Naive thymus-derived CD4-positive, alpha-beta T cell (primary cell): ENCODE data around the gene KIRREL1. TPM values are rescaled to one million over a fixed set of nuclear protein-coding genes. Genes with fewer than 3 reads are reported as not detected.

Source experiments
- ATAC-seq: fragments of 150-1000 bp; cut with Tn5 transposase; 2 replicates; pipeline ENCODE4 v1.10.0; 2021; ENCODE audit warnings: mild to moderate bottlenecking, moderate library complexity
- CTCF ChIA-PET: fragments of 350-600 bp; sonication (Branson Sonifier 250); formaldehyde crosslinking; loops from one replicate; lab custom pipeline; 2021; ENCODE audit warnings: antibody characterized with exemption; lab: Charles Lee
- POLR2A ChIA-PET: fragments of 350-600 bp; sonication (Branson Sonifier 250); formaldehyde crosslinking; loops from one replicate; lab custom pipeline; 2021; ENCODE audit warnings: antibody characterized with exemption, inconsistent platforms; lab: Charles Lee
- DNase-seq, 9 donors: peaks; one replicate each; pipeline versions ENCODE4 v3.0.0 to v3.0.0-alpha.2; 2020 to 2022; ENCODE audit warnings: mixed read lengths in 1 of 9
- H3K27ac ChIP-seq: one replicate; pipeline ENCODE4 v1.7.0; 2013; ENCODE audit warnings: mild to moderate bottlenecking, low read depth, low read length, moderate library complexity
- H3K27me3 ChIP-seq, 2 donors: one replicate each; pipeline ENCODE4 v1.7.0; 2013; ENCODE audit warnings: low read length in 2 of 2, mild to moderate bottlenecking in 2 of 2, moderate library complexity in 2 of 2; ENCODE audit not compliant: control insufficient read depth in 2 of 2, insufficient read depth in 2 of 2
- H3K36me3 ChIP-seq, 3 experiments: 1 replicate in 2 of 3; 2 replicates in 1 of 3; pipeline ENCODE4 v1.7.0; 2013; ENCODE audit warnings: low read length in 3 of 3, mild to moderate bottlenecking in 3 of 3, moderate library complexity in 1 of 3; ENCODE audit not compliant: insufficient read depth in 3 of 3, control insufficient read depth in 2 of 3
- H3K4me1 ChIP-seq, 2 donors: one replicate each; pipeline ENCODE4 v1.7.0; 2013; ENCODE audit warnings: low read length in 2 of 2, mild to moderate bottlenecking in 2 of 2, moderate library complexity in 1 of 2; ENCODE audit not compliant: control insufficient read depth in 2 of 2, insufficient read depth in 2 of 2
- H3K4me3 ChIP-seq: 2 replicates; pipeline ENCODE4 v1.7.0; 2013; ENCODE audit warnings: mild to moderate bottlenecking, low read length
- H3K9me3 ChIP-seq, 3 experiments: 1 replicate in 2 of 3; 2 replicates in 1 of 3; pipeline ENCODE4 v1.7.0; 2013; ENCODE audit warnings: low read length in 3 of 3; ENCODE audit not compliant: control insufficient read depth in 2 of 3
- H3K27ac Mint-ChIP-seq, 9 donors: one replicate each; pipeline ENCODE4 v1.8.0; 2020 to 2022; ENCODE audit warnings: mixed read lengths in 9 of 9, mild to moderate bottlenecking in 8 of 9, moderate library complexity in 5 of 9, inconsistent platforms in 2 of 9
- H3K27me3 Mint-ChIP-seq, 5 donors: one replicate each; pipeline ENCODE4 v1.8.0; 2021 to 2022; ENCODE audit warnings: mixed read lengths in 5 of 5, mild to moderate bottlenecking in 1 of 5
- H3K36me3 Mint-ChIP-seq, 5 donors: one replicate each; pipeline ENCODE4 v1.8.0; 2020 to 2022; ENCODE audit warnings: mixed read lengths in 5 of 5, mild to moderate bottlenecking in 3 of 5, inconsistent platforms in 1 of 5
- H3K4me1 Mint-ChIP-seq, 7 donors: one replicate each; pipeline ENCODE4 v1.8.0; 2020 to 2022; ENCODE audit warnings: mixed read lengths in 7 of 7, mild to moderate bottlenecking in 3 of 7, inconsistent platforms in 1 of 7
- H3K4me3 Mint-ChIP-seq, 10 donors: one replicate each; pipeline ENCODE4 v1.8.0; 2020 to 2022; ENCODE audit warnings: mild to moderate bottlenecking in 10 of 10, mixed read lengths in 10 of 10, moderate library complexity in 6 of 10, inconsistent platforms in 2 of 10
- H3K9me3 Mint-ChIP-seq, 11 donors: one replicate each; pipeline ENCODE4 v1.8.0; 2020 to 2022; ENCODE audit warnings: mixed read lengths in 11 of 11, mild to moderate bottlenecking in 4 of 11, inconsistent platforms in 1 of 11, moderate library complexity in 1 of 11
- intact Hi-C, 2 donors: fragments of 100-400 bp; cut with micrococcal nuclease; formaldehyde crosslinking; loops; one replicate each; pipeline ENCODE4 v1.15.1; 2023
- polyA plus RNA-seq, 2 donors: library from polyadenylated mRNA; unstranded; fragments of 300-500 nt; fragmentation: Illumina TruSeq; gene quantifications; one replicate each; pipeline ENCODE4 v1.2.3, GENCODE V29; 2021
- total RNA-seq, 6 experiments: library from RNA in 5 of 6; stranded (reverse) in 5 of 6; gene quantifications; 1 replicate in 5 of 6; 2 replicates in 1 of 6; pipeline ENCODE4 v1.2.3 and lab custom pipeline; 2021 to 2026

The KIRREL1 gene
- total and polyA plus RNA-seq, 7 experiments from 2014 or later: not detected

- ChIA-PET POLR2A (no interaction called here), CTCF (no interaction called here)
- no peak for ATAC-seq
These were observed 24.5 kb upstream of the KIRREL1 start for GRCh38 chr1:157968946-157969345.

GRCh38 chr1:157969697-157970485 is 23.6 kb upstream of the KIRREL1 start:
- H3K9me3 Mint-ChIP-seq: peaks cover 0 to 8% (median 0%) of the 10 kb centered on the region in 11 donors
- no peaks in the 10 kb centered on the region for H3K27me3 ChIP-seq
- no peak overlapping the region for H3K27ac ChIP-seq
- H3K27me3 Mint-ChIP-seq: peaks cover 0 to 24% (median 16%) of the 10 kb centered on the region in 5 donors
- ChIA-PET CTCF (no interaction called here), POLR2A (no interaction called here)
- H3K4me1 Mint-ChIP-seq: peaks cover 0 to 2% (median 0%) of the 10 kb centered on the region in 7 donors
- H3K36me3 ChIP-seq: no peaks in the 10 kb centered on the region
- H3K36me3 Mint-ChIP-seq: no peaks in the 10 kb centered on the region
- intact Hi-C loops: loop anchor here in 1 of 2 donors (10.0 kb wide), 1 partner anchor 1025 kb away; no protein-coding TSS in a partner anchor
- no peak overlapping the region for H3K4me3 ChIP-seq
- no peak overlapping the region for H3K4me3 Mint-ChIP-seq
- H3K4me1 ChIP-seq: no peaks in the 10 kb centered on the region
- DNase-seq: no peak
- H3K9me3 ChIP-seq: no peaks in the 10 kb centered on the region
- no peak overlapping the region for H3K27ac Mint-ChIP-seq
- ATAC-seq: no peak

More at GRCh38 chr1:157968946-157969345, 24.5 kb upstream of the KIRREL1 start:
- H3K27me3 Mint-ChIP-seq: peaks cover 0 to 25% (median 9%) of the 10 kb centered on the region in 5 donors
- Histone ChIP-seq H3K27me3 (no peaks in the 10 kb centered on the region), H3K4me3 (no peak overlapping the region), H3K4me1 (no peaks in the 10 kb centered on the region), H3K9me3 (no peaks in the 10 kb centered on the region), H3K27ac (no peak overlapping the region), H3K36me3 (no peaks in the 10 kb centered on the region)
- H3K27ac Mint-ChIP-seq: no peak overlapping the region
- intact Hi-C loops: loop anchor here in 1 of 2 donors (10.0 kb wide), 1 partner anchor 1026 kb away; no protein-coding TSS in a partner anchor
- no peak overlapping the region for H3K4me3 Mint-ChIP-seq
- DNase-seq: no peak
- no peaks in the 10 kb centered on the region for H3K36me3 Mint-ChIP-seq
- H3K4me1 Mint-ChIP-seq: peaks cover 0 to 2% (median 0%) of the 10 kb centered on the region in 7 donors
- peaks cover 0 to 8% (median 0%) of the 10 kb centered on the region in 11 donors for H3K9me3 Mint-ChIP-seq

- H3K9me3 ChIP-seq: no peaks in the 10 kb centered on the region
- ATAC-seq (no peak), DNase-seq (no peak)
- H3K9me3 Mint-ChIP-seq: peaks cover 0 to 8% (median 0%) of the 10 kb centered on the region in 11 donors
- H3K4me1 ChIP-seq: no peaks in the 10 kb centered on the region
- ChIA-PET CTCF (no interaction called here), POLR2A (no interaction called here)
- H3K4me1 Mint-ChIP-seq: peaks cover 0 to 2% (median 0%) of the 10 kb centered on the region in 7 donors
- H3K27me3 ChIP-seq: no peaks in the 10 kb centered on the region
- no peaks in the 10 kb centered on the region for H3K36me3 ChIP-seq
- no peak overlapping the region for H3K4me3 ChIP-seq
- H3K27me3 Mint-ChIP-seq: peaks cover 0 to 32% (median 19%) of the 10 kb centered on the region in 5 donors
- H3K4me3 Mint-ChIP-seq: no peak overlapping the region
- H3K36me3 Mint-ChIP-seq: no peaks in the 10 kb centered on the region
- no peak overlapping the region for H3K27ac Mint-ChIP-seq
- no peak overlapping the region for H3K27ac ChIP-seq
- intact Hi-C loops: no loop called here
These were observed 21.7 kb upstream of the KIRREL1 start for GRCh38 chr1:157971769-157972168.

- Mint-ChIP-seq H3K4me1 (peaks cover 0 to 2% (median 0%) of the 10 kb centered on the region in 7 donors), H3K4me3 (no peak overlapping the region), H3K27me3 (peaks cover 9 to 52% (median 31%) of the 10 kb centered on the region in 5 donors), H3K9me3 (peaks cover 0 to 8% (median 0%) of the 10 kb centered on the region in 11 donors), H3K27ac (no peak overlapping the region), H3K36me3 (no peaks in the 10 kb centered on the region)
- H3K4me3 ChIP-seq: no peak overlapping the region
- ChIA-PET CTCF (no interaction called here), POLR2A (no interaction called here)
- no peaks in the 10 kb centered on the region for H3K27me3 ChIP-seq
- DNase-seq (no peak), ATAC-seq (no peak)
- H3K9me3 ChIP-seq: no peaks in the 10 kb centered on the region
- no peaks in the 10 kb centered on the region for H3K36me3 ChIP-seq
- intact Hi-C loops: no loop called here
- H3K4me1 ChIP-seq: no peaks in the 10 kb centered on the region
- H3K27ac ChIP-seq: no peak overlapping the region
These were observed 18.1 kb upstream of the KIRREL1 start for GRCh38 chr1:157975228-157975950.

GRCh38 chr1:157976888-157977287 is 16.6 kb upstream of the KIRREL1 start:
- H3K27ac ChIP-seq: no peak overlapping the region
- no peaks in the 10 kb centered on the region for H3K36me3 ChIP-seq
- Mint-ChIP-seq H3K9me3 (peaks cover 0 to 7% (median 0%) of the 10 kb centered on the region in 11 donors), H3K4me1 (peaks cover 0 to 2% (median 0%) of the 10 kb centered on the region in 7 donors), H3K36me3 (no peaks in the 10 kb centered on the region), H3K4me3 (no peak overlapping the region), H3K27me3 (peaks cover 9 to 50% (median 35%) of the 10 kb centered on the region in 5 donors), H3K27ac (no peak overlapping the region)
- ATAC-seq: no peak
- ChIA-PET CTCF (no interaction called here), POLR2A (no interaction called here)
- H3K4me3 ChIP-seq: no peak overlapping the region
- intact Hi-C loops: no loop called here
- H3K27me3 ChIP-seq: no peaks in the 10 kb centered on the region
- no peaks in the 10 kb centered on the region for H3K9me3 ChIP-seq
- no peaks in the 10 kb centered on the region for H3K4me1 ChIP-seq
- no peak for DNase-seq

- no peaks in the 10 kb centered on the region for H3K9me3 ChIP-seq
- Mint-ChIP-seq H3K27ac (no peak overlapping the region), H3K4me3 (no peak overlapping the region), H3K9me3 (no peaks in the 10 kb centered on the region), H3K4me1 (peaks cover 0 to 2% (median 0%) of the 10 kb centered on the region in 7 donors), H3K36me3 (no peaks in the 10 kb centered on the region), H3K27me3 (peaks cover 9 to 57% (median 29%) of the 10 kb centered on the region in 5 donors)
- no peaks in the 10 kb centered on the region for H3K4me1 ChIP-seq
- H3K27me3 ChIP-seq: no peaks in the 10 kb centered on the region
- ChIA-PET CTCF (interaction anchor here (0.6 kb wide), 1 partner anchor 12 kb away, joined by 3 read pairs; no protein-coding TSS in a partner anchor), POLR2A (interaction anchor here (0.6 kb wide), 1 partner anchor 11 kb away, joined by 3 read pairs; no protein-coding TSS in a partner anchor)
- no peaks in the 10 kb centered on the region for H3K36me3 ChIP-seq
- H3K27ac ChIP-seq: no peak overlapping the region
- DNase-seq (no peak), ATAC-seq (no peak)
- no peak overlapping the region for H3K4me3 ChIP-seq
- intact Hi-C loops: no loop called here
These were observed 14.7 kb upstream of the KIRREL1 start for GRCh38 chr1:157978586-157979403.
